T1000 (cell line): ENCODE measurements around the gene HELZ.

Source experiments
- DNase-seq: peaks from one replicate; lab custom pipeline; 2025; ENCODE audit warnings: mixed read lengths; lab: John Stamatoyannopoulos, UW

Gene HELZ

DNA sequence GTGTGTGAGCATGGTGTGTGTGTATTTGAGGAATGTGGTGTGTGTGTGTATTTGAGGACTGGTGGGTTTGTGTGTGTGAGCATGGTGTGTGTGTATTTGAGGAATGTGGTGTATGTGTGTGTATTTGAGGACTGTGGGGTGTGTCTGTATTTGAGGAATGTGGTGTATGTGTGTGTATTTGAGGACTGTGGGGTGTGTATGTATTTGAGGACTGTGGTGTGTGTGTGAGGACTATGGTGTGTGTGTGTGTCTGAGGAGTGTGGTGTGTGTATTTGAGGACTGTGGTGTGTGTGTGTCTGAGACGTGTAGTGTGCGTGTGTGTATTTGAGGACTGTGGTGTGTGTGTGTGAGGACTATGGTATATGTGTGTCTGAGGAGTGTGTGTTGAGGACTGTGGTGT, 218.7 kb downstream of the HELZ start:
- DNase-seq: no peak

DNA sequence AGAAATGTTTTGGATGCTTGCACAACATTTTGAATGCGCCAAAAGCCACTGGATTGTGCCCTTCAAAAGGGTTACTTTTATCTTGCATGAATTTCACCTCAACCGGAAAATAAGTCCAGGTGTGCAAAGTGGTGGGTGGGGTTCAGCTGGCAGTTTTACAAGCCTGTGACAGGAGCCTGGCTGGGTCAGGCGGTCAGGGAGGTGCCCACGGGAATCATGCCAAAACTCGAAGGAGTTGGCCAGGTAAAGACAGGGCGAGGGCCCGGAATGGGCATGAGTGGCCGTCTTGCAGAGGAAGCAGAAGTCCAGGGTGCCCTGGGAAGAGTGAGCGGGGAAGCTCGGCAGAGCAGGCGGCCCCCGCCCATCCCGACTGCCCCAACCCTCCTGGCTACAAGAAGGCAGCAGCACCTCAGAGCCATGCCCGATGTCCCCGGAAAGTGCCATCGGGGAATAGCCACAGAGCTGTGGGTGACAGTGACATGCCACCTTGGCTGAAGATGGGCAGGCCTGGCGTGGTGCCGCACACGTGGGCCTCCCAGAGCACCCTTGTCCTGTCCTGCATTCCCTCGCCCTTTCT, 219.7 kb downstream of the HELZ start:
- DNase-seq: no peak

DNA sequence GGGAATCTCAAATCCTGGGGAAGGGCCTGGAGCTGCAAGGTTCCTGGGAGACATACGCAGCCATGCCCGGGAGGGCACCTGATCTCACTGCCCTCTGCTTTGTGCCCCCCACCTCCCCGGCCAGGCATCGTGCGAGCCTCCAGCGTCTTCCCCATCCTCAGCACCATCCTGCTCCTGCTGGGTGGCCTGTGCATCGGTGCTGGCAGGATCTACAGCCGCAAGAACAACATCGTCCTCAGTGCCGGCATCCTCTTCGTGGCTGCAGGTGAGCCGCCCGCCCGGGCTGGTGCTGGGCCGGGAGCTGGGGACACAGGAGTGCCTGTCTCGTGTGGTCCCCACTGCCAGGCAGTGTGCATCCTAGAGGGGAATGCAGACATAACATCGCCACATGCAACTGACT, 220.3 kb downstream of the HELZ start:
- DNase-seq: no peak

DNA sequence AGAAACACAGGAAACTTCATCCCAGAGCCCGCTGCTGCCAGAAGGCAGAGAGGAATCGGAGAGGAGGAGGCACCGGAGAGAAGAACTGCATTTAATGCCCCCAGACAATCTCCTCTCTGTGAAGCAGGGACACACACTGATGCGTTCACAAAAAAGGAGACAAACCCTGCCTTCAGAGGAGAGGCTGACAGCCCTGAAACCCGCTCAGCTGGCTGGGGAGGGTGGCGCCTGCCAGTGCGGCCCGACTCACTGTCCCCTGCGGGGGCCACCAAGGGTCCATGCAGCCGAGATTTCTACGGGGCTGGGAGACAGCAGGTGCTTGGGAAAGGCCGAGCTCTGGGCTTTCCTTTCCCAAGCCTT, 222.6 kb downstream of the HELZ start:
- DNase-seq: no peak

DNA sequence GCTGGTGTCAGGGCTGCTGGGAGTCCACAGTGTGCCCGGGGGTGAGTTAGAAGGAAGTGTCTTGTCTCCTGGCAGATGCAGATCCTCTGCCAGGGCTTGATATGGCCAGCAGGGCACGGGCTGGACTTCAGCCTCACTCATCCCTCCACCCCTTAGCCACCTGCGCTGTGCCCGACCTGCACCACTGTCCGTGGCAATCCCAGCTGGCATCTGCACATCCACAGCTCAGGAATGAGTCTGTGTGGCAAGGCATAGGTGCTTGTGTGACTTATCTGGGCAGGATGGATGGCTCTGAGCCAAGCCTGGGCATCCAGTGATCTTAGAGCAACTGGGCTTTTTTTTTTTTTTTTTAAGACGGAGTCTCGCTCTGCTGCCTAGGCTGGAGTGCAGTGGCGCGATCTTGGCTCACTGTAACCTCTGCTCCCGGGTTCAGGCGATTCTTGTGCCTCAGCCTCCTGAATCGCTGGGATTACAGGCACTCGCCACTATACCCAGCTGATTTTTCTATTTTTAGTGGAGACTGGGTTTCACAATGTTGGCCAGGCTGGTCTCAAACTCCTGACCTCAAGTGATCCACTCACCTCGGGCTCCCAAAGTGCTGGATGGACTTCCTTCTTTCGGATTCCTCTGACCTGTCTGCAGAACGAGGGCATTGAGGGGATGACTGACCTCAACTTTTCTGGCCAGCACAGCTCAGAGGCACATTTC, 223.1 kb downstream of the HELZ start:
- no peak for DNase-seq

DNA sequence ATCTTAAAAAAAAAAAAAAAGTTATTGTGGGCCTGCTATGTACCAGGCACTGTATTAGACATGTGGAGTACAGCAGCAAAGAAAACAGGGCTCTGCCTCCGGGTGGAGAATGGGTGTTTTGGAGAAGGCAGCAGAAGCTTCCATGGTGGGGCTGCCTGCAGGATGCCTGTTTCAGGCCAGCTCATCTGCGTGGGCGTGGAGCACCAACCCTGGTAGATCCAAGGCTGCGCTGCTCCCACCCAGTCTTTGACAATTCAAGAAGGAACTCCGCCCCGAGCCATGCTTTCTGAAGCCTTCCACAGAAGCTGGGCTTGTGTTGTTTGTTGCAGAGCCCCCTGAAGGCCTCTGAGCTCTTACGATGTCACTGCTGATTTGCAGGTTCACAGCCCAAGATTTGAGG, 223.8 kb downstream of the HELZ start:
- DNase-seq: no peak
